Neural progenitor cell (in vitro differentiated cells): ENCODE results near the gene MTCL1. TPM values are rescaled to one million over a fixed set of nuclear protein-coding genes. Genes with fewer than 3 reads are reported as not detected.

Experiments
- DNase-seq: peaks from one replicate; pipeline ENCODE4 v3.0.0-alpha.2; 2016; ENCODE audit warnings: low spot score
- H2AFZ ChIP-seq: fragments of 200-600 bp; sonication (generic); replicated peaks from 2 replicates; pipeline ENCODE4 v1.6.1; 2016; ENCODE audit warnings: antibody characterized with exemption
- H3F3A ChIP-seq: fragments of 200-600 bp; sonication (generic); 2 replicates; pipeline ENCODE4 v1.6.1; 2016; ENCODE audit warnings: antibody characterized with exemption, low read depth
- H3K27ac ChIP-seq: fragments of 200-600 bp; sonication (generic); 2 replicates; pipeline ENCODE4 v1.5.1; 2016; ENCODE audit warnings: mild to moderate bottlenecking
- H3K27me3 ChIP-seq: fragments of 200-600 bp; sonication (generic); 2 replicates; pipeline ENCODE4 v1.6.1; 2016; ENCODE audit warnings: mild to moderate bottlenecking, moderate library complexity
- H3K36me3 ChIP-seq: fragments of 200-600 bp; sonication (generic); 2 replicates; pipeline ENCODE4 v1.5.1; 2016
- H3K4me1 ChIP-seq: fragments of 200-600 bp; sonication (generic); 2 replicates; pipeline ENCODE4 v1.6.1; 2016; ENCODE audit warnings: mixed run types
- H3K4me2 ChIP-seq: fragments of 200-600 bp; sonication (generic); 2 replicates; pipeline ENCODE4 v1.6.1; 2016
- H3K4me3 ChIP-seq: fragments of 200-600 bp; sonication (generic); 2 replicates; pipeline ENCODE4 v1.5.1; 2016
- H3K79me2 ChIP-seq: fragments of 200-600 bp; sonication (generic); 2 replicates; pipeline ENCODE4 v1.6.1; 2016; ENCODE audit warnings: low read depth
- H3K9ac ChIP-seq: fragments of 200-600 bp; sonication (generic); 2 replicates; pipeline ENCODE4 v1.6.1; 2016
- H3K9me3 ChIP-seq: fragments of 200-600 bp; sonication (generic); 2 replicates; pipeline ENCODE4 v1.5.1; 2016; ENCODE audit warnings: low read depth
- H4K20me1 ChIP-seq: fragments of 200-600 bp; sonication (generic); 2 replicates; pipeline ENCODE4 v1.6.1; 2016; ENCODE audit warnings: low read depth
- H3K27ac Mint-ChIP-seq: 3 replicates; pipeline ENCODE4 v1.8.0; 2021; ENCODE audit warnings: mixed read lengths
- H3K27me3 Mint-ChIP-seq: 2 replicates; pipeline ENCODE4 v1.8.0; 2022; ENCODE audit warnings: low read depth, mild to moderate bottlenecking, inconsistent platforms, moderate library complexity, mixed read lengths; ENCODE audit not compliant: insufficient read depth
- H3K36me3 Mint-ChIP-seq: 3 replicates; pipeline ENCODE4 v1.8.0; 2021; ENCODE audit warnings: mixed read lengths
- H3K4me1 Mint-ChIP-seq: 3 replicates; pipeline ENCODE4 v1.8.0; 2021; ENCODE audit warnings: mixed read lengths
- H3K4me3 Mint-ChIP-seq: 3 replicates; pipeline ENCODE4 v1.8.0; 2021; ENCODE audit warnings: mild to moderate bottlenecking, moderate library complexity, mixed read lengths
- H3K9me3 Mint-ChIP-seq: 3 replicates; pipeline ENCODE4 v1.8.0; 2020; ENCODE audit warnings: mixed read lengths
- EZH2 ChIP-seq: fragments of 200-600 bp; sonication (generic); IDR thresholded peaks from 2 replicates; pipeline ENCODE4 v1.6.1; 2017; ENCODE audit warnings: antibody characterized with exemption, mild to moderate bottlenecking, moderate library complexity
- EZH2phosphoT487 ChIP-seq: fragments of 200-600 bp; sonication (generic); IDR thresholded peaks from 2 replicates; pipeline ENCODE4 v1.6.1; 2017; ENCODE audit warnings: antibody characterized with exemption
- total RNA-seq: library from RNA; depleted of rRNA; stranded (reverse); fragments of >200 nt; gene quantifications from 2 replicates; pipeline ENCODE4 v1.2.3, GENCODE V29; 2015; ENCODE audit warnings: low replicate concordance
- TF ChIP-seq, protein P1 (sequence below): fragments of 200-600 bp; sonication (generic); IDR thresholded peaks from 2 replicates; pipeline ENCODE4 v1.5.1; 2017; ENCODE audit warnings: antibody characterized with exemption, mild to moderate bottlenecking

MTCL1 gene
- total RNA-seq, 1 donor from 2014 or later: 36.9 TPM

DNA sequence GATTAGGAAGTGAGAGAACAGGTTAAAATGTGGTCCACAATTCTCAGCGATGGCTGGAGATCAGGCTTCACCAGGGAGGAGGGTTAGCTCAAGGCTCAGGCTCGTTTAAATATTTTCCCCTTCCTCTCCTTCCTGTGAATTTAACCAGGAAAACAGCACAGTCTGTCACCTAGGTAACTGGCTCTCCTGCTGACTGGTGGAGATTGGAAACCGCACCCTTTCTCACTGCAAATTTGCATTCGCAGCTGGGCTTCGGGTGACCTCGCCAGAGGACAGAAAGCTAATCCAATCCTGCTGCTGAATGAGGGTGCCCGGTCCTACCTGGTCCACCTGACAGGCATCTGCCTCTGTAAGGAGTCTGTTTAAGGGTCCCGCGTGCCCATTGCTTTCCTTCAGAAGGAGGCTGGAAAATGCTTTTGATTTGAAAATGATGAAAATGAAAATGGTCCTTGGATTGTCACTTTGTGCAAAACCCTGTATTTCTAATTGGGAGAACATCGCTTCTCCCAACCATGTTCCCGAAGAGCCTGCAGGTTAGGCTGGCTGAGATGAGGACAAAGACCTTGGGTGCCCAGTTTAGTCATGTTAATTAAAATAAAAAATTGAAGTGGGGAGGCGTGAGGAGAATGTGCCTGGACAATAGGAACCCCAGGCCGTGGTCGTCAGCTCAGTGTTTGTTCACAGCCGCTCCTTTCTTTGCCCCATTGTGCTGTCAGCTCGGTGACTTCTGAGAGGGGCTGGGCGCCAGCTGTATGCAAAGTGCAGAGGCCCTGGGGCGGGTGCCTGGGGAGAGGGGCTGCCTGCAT is 43.4 kb upstream of the MTCL1 start:
- Histone ChIP-seq H3K27me3 (no peaks in the 10 kb centered on the region), H3K79me2 (no peaks in the 10 kb centered on the region), H4K20me1 (no peaks in the 10 kb centered on the region), H3K4me3 (peak overlapping the region; percentile 35), H3K27ac (no peak overlapping the region), H3K9me3 (no peaks in the 10 kb centered on the region), H3K4me1 (peaks cover 30% of the 10 kb centered on the region), H3K9ac (no peak overlapping the region), H3K4me2 (peak overlapping the region; percentile 80), H3K36me3 (no peaks in the 10 kb centered on the region), H3F3A (peaks cover 24% of the 10 kb centered on the region), H2AFZ (peak overlapping the region; percentile 36)
- no peaks in the 10 kb centered on the region for H3K36me3 Mint-ChIP-seq
- peak; percentile 83 for DNase-seq
- H3K27me3 Mint-ChIP-seq: peaks cover 8% of the 10 kb centered on the region
- peaks cover 2% of the 10 kb centered on the region for H3K9me3 Mint-ChIP-seq
- H3K4me3 Mint-ChIP-seq: peak overlapping the region; percentile 74
- peaks cover 50% of the 10 kb centered on the region for H3K4me1 Mint-ChIP-seq
- peak overlapping the region; percentile 89 for H3K27ac Mint-ChIP-seq
- TF ChIP-seq, protein P1, sequence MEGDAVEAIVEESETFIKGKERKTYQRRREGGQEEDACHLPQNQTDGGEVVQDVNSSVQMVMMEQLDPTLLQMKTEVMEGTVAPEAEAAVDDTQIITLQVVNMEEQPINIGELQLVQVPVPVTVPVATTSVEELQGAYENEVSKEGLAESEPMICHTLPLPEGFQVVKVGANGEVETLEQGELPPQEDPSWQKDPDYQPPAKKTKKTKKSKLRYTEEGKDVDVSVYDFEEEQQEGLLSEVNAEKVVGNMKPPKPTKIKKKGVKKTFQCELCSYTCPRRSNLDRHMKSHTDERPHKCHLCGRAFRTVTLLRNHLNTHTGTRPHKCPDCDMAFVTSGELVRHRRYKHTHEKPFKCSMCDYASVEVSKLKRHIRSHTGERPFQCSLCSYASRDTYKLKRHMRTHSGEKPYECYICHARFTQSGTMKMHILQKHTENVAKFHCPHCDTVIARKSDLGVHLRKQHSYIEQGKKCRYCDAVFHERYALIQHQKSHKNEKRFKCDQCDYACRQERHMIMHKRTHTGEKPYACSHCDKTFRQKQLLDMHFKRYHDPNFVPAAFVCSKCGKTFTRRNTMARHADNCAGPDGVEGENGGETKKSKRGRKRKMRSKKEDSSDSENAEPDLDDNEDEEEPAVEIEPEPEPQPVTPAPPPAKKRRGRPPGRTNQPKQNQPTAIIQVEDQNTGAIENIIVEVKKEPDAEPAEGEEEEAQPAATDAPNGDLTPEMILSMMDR: no peak
- no peak for TF ChIP-seq EZH2
- no peak for TF ChIP-seq EZH2phosphoT487

DNA sequence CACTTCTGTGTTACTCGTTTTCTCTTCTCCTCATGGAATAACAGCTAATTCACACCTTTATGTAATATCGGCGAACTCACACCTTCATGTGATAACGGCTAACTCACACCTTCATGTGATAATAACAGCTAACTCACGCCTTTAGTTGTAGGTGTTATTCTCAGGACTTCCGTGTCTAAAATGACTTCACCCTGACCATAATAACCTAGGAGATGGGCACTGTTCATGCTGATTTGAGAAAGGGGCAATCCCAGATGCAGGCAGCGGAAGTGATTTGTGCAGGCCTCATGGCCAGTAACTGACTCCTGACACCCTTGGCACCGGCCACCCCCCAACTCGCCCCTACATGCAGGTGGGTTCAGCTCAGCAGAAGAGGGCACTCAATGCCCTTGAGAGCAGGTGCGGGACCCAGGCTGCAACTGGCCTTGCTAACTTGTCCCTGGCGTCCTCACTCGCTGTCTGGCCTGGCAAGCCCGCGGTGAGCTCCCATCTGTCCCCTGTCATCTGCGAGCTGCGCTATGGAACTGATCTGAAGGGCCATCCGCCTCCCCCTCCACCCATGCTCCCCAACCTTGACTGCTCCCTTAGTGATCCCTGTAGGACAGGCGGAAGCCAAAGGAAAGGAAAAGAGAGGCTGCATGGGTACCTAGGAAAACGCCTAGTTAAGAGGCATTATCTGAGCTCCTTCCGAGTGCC is 42.6 kb upstream of the MTCL1 start:
- Histone ChIP-seq H3K36me3 (no peaks in the 10 kb centered on the region), H3K27me3 (no peaks in the 10 kb centered on the region), H3K9me3 (no peaks in the 10 kb centered on the region), H3K27ac (no peak overlapping the region), H3K4me3 (no peak overlapping the region), H3K9ac (no peak overlapping the region), H3K4me1 (peaks cover 30% of the 10 kb centered on the region), H3F3A (peaks cover 24% of the 10 kb centered on the region), H3K79me2 (no peaks in the 10 kb centered on the region), H4K20me1 (no peaks in the 10 kb centered on the region), H3K4me2 (peak overlapping the region; percentile 80), H2AFZ (no peak overlapping the region)
- TF ChIP-seq EZH2phosphoT487 (no peak), EZH2 (no peak)
- TF ChIP-seq, protein P1: no peak
- no peak for DNase-seq
- Mint-ChIP-seq H3K27ac (peak overlapping the region; percentile 97), H3K9me3 (peaks cover 2% of the 10 kb centered on the region), H3K36me3 (no peaks in the 10 kb centered on the region), H3K4me1 (peaks cover 42% of the 10 kb centered on the region), H3K27me3 (peaks cover 5% of the 10 kb centered on the region), H3K4me3 (peak overlapping the region; percentile 55)

DNA sequence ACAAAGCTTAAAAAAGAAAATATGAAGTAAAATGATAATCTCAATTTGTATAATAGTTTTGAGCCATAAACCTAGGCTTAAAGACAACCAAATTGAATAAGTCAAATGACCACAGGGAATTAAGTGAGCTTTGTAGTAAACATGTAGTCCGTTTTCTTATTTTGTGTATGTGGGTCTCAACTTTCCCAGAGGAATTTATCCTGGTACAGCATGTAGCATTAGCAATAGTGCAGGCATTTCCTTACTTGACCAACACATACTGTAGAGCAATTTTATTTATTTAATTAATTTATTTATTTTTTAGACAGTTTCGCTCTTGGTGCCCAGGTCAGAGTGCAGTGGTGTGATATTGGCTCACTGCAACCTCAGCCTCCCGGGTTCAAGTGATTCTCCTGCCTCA is 37.5 kb upstream of the MTCL1 start:
- DNase-seq: no peak
- H3K27me3 Mint-ChIP-seq: peaks cover 3% of the 10 kb centered on the region
- H3K4me2 ChIP-seq: no peak overlapping the region
- no peaks in the 10 kb centered on the region for H3K9me3 ChIP-seq
- H3K36me3 ChIP-seq: no peaks in the 10 kb centered on the region
- peaks cover 8% of the 10 kb centered on the region for H3K4me1 ChIP-seq
- H3K4me1 Mint-ChIP-seq: peaks cover 4% of the 10 kb centered on the region
- TF ChIP-seq, protein P1: no peak
- no peak for TF ChIP-seq EZH2phosphoT487
- no peak for TF ChIP-seq EZH2
- no peak overlapping the region for H3K4me3 Mint-ChIP-seq
- H3K27ac ChIP-seq: no peak overlapping the region
- no peaks in the 10 kb centered on the region for H4K20me1 ChIP-seq
- no peak overlapping the region for H2AFZ ChIP-seq
- H3K27me3 ChIP-seq: no peaks in the 10 kb centered on the region
- H3K27ac Mint-ChIP-seq: no peak overlapping the region
- H3F3A ChIP-seq: peaks cover under 1% of the 10 kb centered on the region
- peaks cover 2% of the 10 kb centered on the region for H3K9me3 Mint-ChIP-seq
- H3K79me2 ChIP-seq: no peaks in the 10 kb centered on the region
- H3K36me3 Mint-ChIP-seq: no peaks in the 10 kb centered on the region
- no peak overlapping the region for H3K9ac ChIP-seq
- H3K4me3 ChIP-seq: no peak overlapping the region
